NT2/D1 (cell line): ENCODE data around the gene C14orf93.

Experiments used
- SUZ12 ChIP-seq: IDR thresholded peaks from 2 replicates; pipeline ENCODE4 v1.6.1; 2011; ENCODE audit not compliant: insufficient read length, insufficient read depth; ENCODE audit errors: extremely low read depth
- YY1 ChIP-seq: IDR thresholded peaks from 2 replicates; pipeline ENCODE4 v1.6.1; 2011; ENCODE audit not compliant: insufficient read length, insufficient read depth
- ZNF274 ChIP-seq: IDR thresholded peaks from 2 replicates; pipeline ENCODE4 v1.6.1; 2011; ENCODE audit warnings: mild to moderate bottlenecking, low read depth, low read length

DNA sequence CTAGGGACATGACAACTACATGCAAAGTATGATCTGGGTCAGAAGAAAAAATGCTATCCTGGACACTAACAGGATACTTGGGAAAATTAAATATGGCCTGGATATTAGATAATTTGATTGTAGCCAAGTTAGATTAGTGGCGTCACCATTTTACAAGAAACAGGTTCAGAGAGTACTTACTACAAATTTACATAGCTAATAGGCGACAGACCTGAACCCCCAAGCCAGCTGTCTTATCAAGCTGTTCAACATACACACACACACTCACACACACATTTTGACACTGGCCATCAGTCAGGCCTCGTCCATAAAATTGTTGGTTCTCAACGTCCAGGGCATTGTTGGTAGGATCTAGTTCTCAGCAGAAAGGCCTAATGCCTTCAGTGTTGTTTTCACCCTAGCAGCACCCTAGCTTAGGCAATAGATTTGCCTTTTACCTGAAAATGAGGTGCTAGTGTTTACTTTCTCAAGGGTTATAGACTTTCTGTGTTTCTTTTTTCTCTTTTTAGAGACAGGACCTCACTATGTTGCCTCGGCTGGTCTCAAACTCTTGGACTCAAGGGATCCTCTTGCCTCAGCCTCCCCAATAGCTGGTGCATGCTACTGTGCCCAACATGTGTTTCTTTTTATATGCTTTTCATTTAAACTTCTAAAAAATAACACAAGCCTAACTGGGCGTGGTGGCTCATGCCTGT is 3.3 kb upstream of the C14orf93 start:
- no peak for TF ChIP-seq SUZ12
- no peak for TF ChIP-seq ZNF274
- TF ChIP-seq YY1: no peak
